CD14-positive monocyte (primary cell): Measurements from ENCODE around the gene ERFE. TPM values are rescaled to one million over a fixed set of nuclear protein-coding genes. Genes with fewer than 3 reads are reported as not detected.

Source experiments
- DNase-seq, 3 donors: peaks; one replicate each; pipeline ENCODE4 v3.0.0-alpha.2; 2011 to 2022
- H2AFZ ChIP-seq: 2 replicates; pipeline ENCODE4 v1.6.0; 2012; ENCODE audit warnings: mild to moderate bottlenecking, low read depth, low read length, inconsistent platforms; ENCODE audit not compliant: insufficient read depth, poor library complexity, severe bottlenecking
- H3K27ac ChIP-seq, 2 donors: 1 replicate in 1 of 2; 2 replicates in 1 of 2; pipeline ENCODE4 v1.5.1; 2012 to 2013; ENCODE audit warnings: low read length in 2 of 2, control low read depth in 1 of 2, inconsistent platforms in 1 of 2, low read depth in 1 of 2, mild to moderate bottlenecking in 1 of 2
- H3K27me3 ChIP-seq, 2 donors: one replicate each; pipeline versions ENCODE4 v1.6.0 to v1.6.1; 2011 to 2013; ENCODE audit warnings: low read length in 2 of 2; ENCODE audit not compliant: control insufficient read depth in 2 of 2, insufficient read depth in 2 of 2
- H3K36me3 ChIP-seq, 2 donors: replicated peaks in 1 of 2; 1 replicate in 1 of 2; 2 replicates in 1 of 2; pipeline versions ENCODE4 v1.5.1 to v1.6.1; 2012 to 2013; ENCODE audit warnings: low read length in 2 of 2, control low read depth in 1 of 2, inconsistent platforms in 1 of 2, mild to moderate bottlenecking in 1 of 2; ENCODE audit not compliant: insufficient read depth in 2 of 2, control insufficient read depth in 1 of 2
- H3K4me1 ChIP-seq, 2 donors: 1 replicate in 1 of 2; 2 replicates in 1 of 2; pipeline versions ENCODE4 v1.5.1 to v1.6.1; 2012 to 2013; ENCODE audit warnings: low read length in 2 of 2, control low read depth in 1 of 2, inconsistent platforms in 1 of 2, mild to moderate bottlenecking in 1 of 2, moderate library complexity in 1 of 2; ENCODE audit not compliant: insufficient read depth in 2 of 2, control insufficient read depth in 1 of 2
- H3K4me2 ChIP-seq: replicated peaks from 2 replicates; pipeline ENCODE3; 2012; ENCODE audit warnings: low read length, moderate library complexity, mild to moderate bottlenecking; ENCODE audit not compliant: poor library complexity, severe bottlenecking; ENCODE audit errors: extremely low read depth
- H3K4me3 ChIP-seq, 3 experiments: fragments of 200-600 bp in 1 of 3; sonication (generic) in 1 of 3; replicated peaks in 1 of 3; 1 replicate in 2 of 3; 2 replicates in 1 of 3; pipeline ENCODE4 v1.5.1; 2011 to 2013; ENCODE audit warnings: low read length in 3 of 3, mild to moderate bottlenecking in 3 of 3, control low read depth in 2 of 3, low read depth in 2 of 3, inconsistent platforms in 1 of 3, moderate library complexity in 1 of 3
- H3K79me2 ChIP-seq: 2 replicates; pipeline ENCODE4 v1.6.0; 2012; ENCODE audit warnings: mild to moderate bottlenecking, control low read depth, inconsistent platforms, low read length, moderate library complexity; ENCODE audit not compliant: insufficient read depth
- H3K9ac ChIP-seq: 2 replicates; pipeline ENCODE4 v1.6.0; 2017; ENCODE audit warnings: low read length, mild to moderate bottlenecking; ENCODE audit not compliant: insufficient read depth, poor library complexity, severe bottlenecking
- H3K9me3 ChIP-seq, 2 donors: replicated peaks in 1 of 2; 1 replicate in 1 of 2; 2 replicates in 1 of 2; pipeline versions ENCODE4 v1.5.1 to v1.6.1; 2012 to 2013; ENCODE audit warnings: low read length in 2 of 2, control low read depth in 1 of 2; ENCODE audit not compliant: control insufficient read depth in 1 of 2, insufficient read depth in 1 of 2
- H4K20me1 ChIP-seq: 2 replicates; pipeline ENCODE4 v1.6.0; 2012; ENCODE audit warnings: mild to moderate bottlenecking, low read length, control low read depth, moderate library complexity; ENCODE audit not compliant: insufficient read depth
- H3K27ac Mint-ChIP-seq, 7 donors: one replicate each; pipeline ENCODE4 v1.8.0; 2020; ENCODE audit warnings: mild to moderate bottlenecking in 7 of 7, mixed read lengths in 7 of 7, moderate library complexity in 6 of 7, inconsistent platforms in 2 of 7
- H3K27me3 Mint-ChIP-seq, 3 donors: one replicate each; pipeline ENCODE4 v1.8.0; 2021 to 2022; ENCODE audit warnings: low read depth in 3 of 3, mild to moderate bottlenecking in 3 of 3, mixed read lengths in 3 of 3, moderate library complexity in 3 of 3, inconsistent platforms in 1 of 3
- H3K36me3 Mint-ChIP-seq, 2 donors: one replicate each; pipeline ENCODE4 v1.8.0; 2020; ENCODE audit warnings: mixed read lengths in 2 of 2, inconsistent platforms in 1 of 2, mild to moderate bottlenecking in 1 of 2
- H3K4me1 Mint-ChIP-seq: one replicate; pipeline ENCODE4 v1.8.0; 2020; ENCODE audit warnings: mild to moderate bottlenecking, mixed read lengths
- H3K4me3 Mint-ChIP-seq, 2 donors: one replicate each; pipeline ENCODE4 v1.8.0; 2020; ENCODE audit warnings: mild to moderate bottlenecking in 2 of 2, mixed read lengths in 2 of 2, moderate library complexity in 1 of 2
- H3K9me3 Mint-ChIP-seq, 7 donors: one replicate each; pipeline ENCODE4 v1.8.0; 2020 to 2022; ENCODE audit warnings: mixed read lengths in 7 of 7, mild to moderate bottlenecking in 6 of 7, moderate library complexity in 6 of 7, inconsistent platforms in 2 of 7
- WGBS: methylation state at CpG from one replicate; pipeline ENCODE4 v1.1.5; 2013; ENCODE audit warnings: missing lambda C conversion rate; ENCODE audit not compliant: insufficient coverage; 5-methylcytosine and 5-hydroxymethylcytosine counted together
- intact Hi-C, 2 donors: fragments of 100-400 bp; cut with micrococcal nuclease; formaldehyde crosslinking; loops; one replicate each; pipeline versions ENCODE4 v1.15.0 to v1.15.1; 2023
- polyA plus RNA-seq, 3 donors: library from polyadenylated mRNA; depleted of rRNA in 1 of 3; unstranded in 2 of 3; stranded (reverse) in 1 of 3; fragments of 300-500 nt in 2 of 3; fragments of >200 nt in 1 of 3; fragmentation: Illumina TruSeq in 2 of 3; gene quantifications; 1 replicate in 2 of 3; 2 replicates in 1 of 3; pipeline ENCODE4 v1.2.3, GENCODE V29; 2012 to 2021
- TF ChIP-seq, protein P1 (sequence below): fragments of 200-600 bp; IDR thresholded peaks from one replicate; pipeline ENCODE4 v1.8.0; 2022; ENCODE audit warnings: antibody characterized with exemption, mild to moderate bottlenecking

ERFE gene
- polyA plus RNA-seq, 3 donors = not detected

DNA sequence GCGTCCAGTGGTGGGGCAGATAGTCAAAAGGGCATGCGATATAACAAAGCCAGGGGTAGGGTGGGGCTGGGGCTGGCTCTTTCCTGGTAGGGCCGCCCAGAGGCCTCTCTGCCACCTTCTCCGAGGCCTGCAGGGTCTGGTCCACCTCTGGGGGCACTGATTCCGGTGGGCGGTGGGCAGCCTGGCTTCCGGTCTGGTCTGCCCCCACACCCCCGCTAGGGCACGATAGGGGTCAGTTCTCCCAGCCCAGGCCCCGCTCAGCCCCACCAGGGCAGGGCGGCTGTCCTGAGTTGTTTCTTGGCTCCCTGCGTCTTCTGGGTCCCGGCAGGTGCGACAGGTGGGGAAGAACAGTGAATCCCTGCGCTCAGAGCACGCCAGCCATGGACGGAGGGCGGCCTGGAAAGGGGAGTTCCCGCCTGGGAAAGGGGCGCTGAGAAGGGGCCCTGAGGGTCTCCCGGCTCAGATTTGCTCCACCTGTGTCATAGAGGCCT is 707 bp upstream of the ERFE start:
- Histone ChIP-seq H3K9ac (no peak overlapping the region), H4K20me1 (no peaks in the 10 kb centered on the region), H3K27me3 (peaks cover 7 to 48% of the 10 kb centered on the region in 2 donors), H3K9me3 (peaks cover 0 to 7% of the 10 kb centered on the region in 2 donors), H3K27ac (no peak overlapping the region), H3K36me3 (no peaks in the 10 kb centered on the region), H3K4me1 (peaks cover 7 to 8% of the 10 kb centered on the region in 2 donors), H2AFZ (no peak overlapping the region), H3K4me3 (no peak overlapping the region), H3K79me2 (no peaks in the 10 kb centered on the region), H3K4me2 (no peak overlapping the region)
- Mint-ChIP-seq H3K9me3 (peaks cover 2 to 16% (median 5%) of the 10 kb centered on the region in 7 donors), H3K27me3 (peaks cover 32 to 54% (median 46%) of the 10 kb centered on the region in 3 donors), H3K27ac (no peak overlapping the region), H3K36me3 (peaks cover 0 to 4% of the 10 kb centered on the region in 2 donors), H3K4me3 (peak overlapping the region in 1 of 2 donors; percentile 64), H3K4me1 (peaks cover 15% of the 10 kb centered on the region)
- intact Hi-C loops = no loop called here
- no peak for DNase-seq
- TF ChIP-seq, protein P1, sequence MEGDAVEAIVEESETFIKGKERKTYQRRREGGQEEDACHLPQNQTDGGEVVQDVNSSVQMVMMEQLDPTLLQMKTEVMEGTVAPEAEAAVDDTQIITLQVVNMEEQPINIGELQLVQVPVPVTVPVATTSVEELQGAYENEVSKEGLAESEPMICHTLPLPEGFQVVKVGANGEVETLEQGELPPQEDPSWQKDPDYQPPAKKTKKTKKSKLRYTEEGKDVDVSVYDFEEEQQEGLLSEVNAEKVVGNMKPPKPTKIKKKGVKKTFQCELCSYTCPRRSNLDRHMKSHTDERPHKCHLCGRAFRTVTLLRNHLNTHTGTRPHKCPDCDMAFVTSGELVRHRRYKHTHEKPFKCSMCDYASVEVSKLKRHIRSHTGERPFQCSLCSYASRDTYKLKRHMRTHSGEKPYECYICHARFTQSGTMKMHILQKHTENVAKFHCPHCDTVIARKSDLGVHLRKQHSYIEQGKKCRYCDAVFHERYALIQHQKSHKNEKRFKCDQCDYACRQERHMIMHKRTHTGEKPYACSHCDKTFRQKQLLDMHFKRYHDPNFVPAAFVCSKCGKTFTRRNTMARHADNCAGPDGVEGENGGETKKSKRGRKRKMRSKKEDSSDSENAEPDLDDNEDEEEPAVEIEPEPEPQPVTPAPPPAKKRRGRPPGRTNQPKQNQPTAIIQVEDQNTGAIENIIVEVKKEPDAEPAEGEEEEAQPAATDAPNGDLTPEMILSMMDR = no peak
- WGBS = 81% methylated on average over 17 of the region's 21 CpGs

DNA sequence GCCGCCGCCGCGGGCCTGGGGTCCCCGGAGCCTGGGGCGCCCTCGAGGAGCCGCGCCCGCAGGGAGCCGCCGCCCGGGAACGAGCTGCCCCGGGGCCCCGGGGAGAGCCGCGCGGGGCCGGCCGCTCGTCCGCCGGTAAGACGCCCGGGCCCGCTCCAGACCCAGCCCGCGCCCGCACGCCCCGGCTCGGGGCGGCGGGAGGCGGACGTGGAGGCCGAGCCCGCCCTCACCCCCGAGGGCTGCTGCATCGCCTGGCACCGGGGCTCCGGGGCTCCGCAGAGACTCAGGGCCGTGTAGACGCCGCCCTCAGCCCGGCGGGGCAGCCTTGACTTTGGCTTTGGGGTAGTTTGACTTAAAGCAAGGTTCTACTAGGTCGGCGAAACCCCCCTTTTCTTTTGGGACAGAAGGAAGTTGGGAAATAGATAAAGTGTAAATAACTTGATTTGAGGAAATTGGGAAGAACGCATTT is 335 bp downstream of the ERFE start:
- DNase-seq = no peak
- peak overlapping the region; percentile 69 for H2AFZ ChIP-seq
- no peaks in the 10 kb centered on the region for H4K20me1 ChIP-seq
- H3K27me3 ChIP-seq = peaks cover 7 to 52% of the 10 kb centered on the region in 2 donors
- H3K79me2 ChIP-seq = no peaks in the 10 kb centered on the region
- H3K27ac ChIP-seq = no peak overlapping the region
- peaks cover 36 to 63% (median 49%) of the 10 kb centered on the region in 3 donors for H3K27me3 Mint-ChIP-seq
- no peak overlapping the region for H3K9ac ChIP-seq
- H3K4me1 ChIP-seq = peaks cover 7 to 8% of the 10 kb centered on the region in 2 donors
- peaks cover 1 to 15% (median 2%) of the 10 kb centered on the region in 7 donors for H3K9me3 Mint-ChIP-seq
- H3K4me2 ChIP-seq = peak overlapping the region; percentile 66
- peaks cover 15% of the 10 kb centered on the region for H3K4me1 Mint-ChIP-seq
- peaks cover 0 to 4% of the 10 kb centered on the region in 2 donors for H3K36me3 Mint-ChIP-seq
- peak overlapping the region in 2 of 3 experiments; percentile 16 to 63 for H3K4me3 ChIP-seq
- peaks cover 0 to 7% of the 10 kb centered on the region in 2 donors for H3K9me3 ChIP-seq
- under 1% methylated on average over 49 of the region's 52 CpGs for WGBS
- no peaks in the 10 kb centered on the region for H3K36me3 ChIP-seq
- intact Hi-C loops = no loop called here
- TF ChIP-seq, protein P1 = no peak
- no peak overlapping the region for H3K27ac Mint-ChIP-seq
- peak overlapping the region; percentile 76 to 93 for H3K4me3 Mint-ChIP-seq
